HepG2 (cell line): ENCODE results near the gene THSD1. TPM values are rescaled to one million over a fixed set of nuclear protein-coding genes. Genes with fewer than 3 reads are reported as not detected.

Experiments
- AHDC1 ChIP-seq: sonication (generic); formaldehyde crosslinking; IDR thresholded peaks from 2 replicates; pipeline ENCODE4 v1.5.1; 2020; ENCODE audit warnings: mild to moderate bottlenecking, missing genetic modification reagents, borderline replicate concordance
- DZIP1 ChIP-seq: sonication (generic); formaldehyde crosslinking; IDR thresholded peaks from 2 replicates; pipeline ENCODE4 v1.5.0; 2020; ENCODE audit warnings: mild to moderate bottlenecking, missing genetic modification reagents
- HES4 ChIP-seq: sonication (generic); formaldehyde crosslinking; IDR thresholded peaks from 2 replicates; pipeline ENCODE4 v1.9.0; 2021; ENCODE audit warnings: mild to moderate bottlenecking, missing genetic modification reagents, borderline replicate concordance
- MAX ChIP-seq: IDR thresholded peaks from 2 replicates; pipeline ENCODE4 v1.6.1; 2012; ENCODE audit warnings: inconsistent platforms
- POLR2AphosphoS2 ChIP-seq: IDR thresholded peaks from 2 replicates; pipeline ENCODE4 v1.6.1; 2011; ENCODE audit warnings: low read depth, low read length, improper control_type of control experiment
- RBM22 ChIP-seq: fragments of 200-400 bp; formaldehyde crosslinking; optimal IDR thresholded peaks from 2 replicates; pipeline ENCODE3; 2017; ENCODE audit warnings: mild to moderate bottlenecking, low read length, moderate library complexity
- RBM39 ChIP-seq: fragments of 200-400 bp; formaldehyde crosslinking; IDR thresholded peaks from one replicate; pipeline ENCODE4 v1.6.1; 2018; ENCODE audit warnings: antibody characterized with exemption, mild to moderate bottlenecking, low read depth, low read length; ENCODE audit not compliant: poor library complexity, severe bottlenecking
- STAT6 ChIP-seq: sonication (generic); formaldehyde crosslinking; IDR thresholded peaks from 2 replicates; pipeline ENCODE4 v1.4.0; 2020; ENCODE audit warnings: missing genetic modification reagents, mild to moderate bottlenecking, borderline replicate concordance
- TAF15 ChIP-seq: fragments of 200-400 bp; formaldehyde crosslinking; IDR thresholded peaks from one replicate; pipeline ENCODE4 v1.6.1; 2018; ENCODE audit warnings: mild to moderate bottlenecking, low read depth, low read length; ENCODE audit not compliant: poor library complexity, severe bottlenecking
- TCF12 ChIP-seq, 2 experiments: fragments of 450-650 bp in 1 of 2; sonication (generic) in 1 of 2; formaldehyde crosslinking in 1 of 2; IDR thresholded peaks; 2 replicates each; pipeline versions ENCODE4 v1.6.1 to v1.8.0; 2017 to 2022; ENCODE audit warnings: antibody characterized with exemption in 1 of 2, mild to moderate bottlenecking in 1 of 2, missing genetic modification reagents in 1 of 2, moderate library complexity in 1 of 2
- TCF7L2 ChIP-seq: IDR thresholded peaks from 2 replicates; pipeline ENCODE4 v1.6.1; 2011; ENCODE audit warnings: mild to moderate bottlenecking, low read depth, low read length, moderate library complexity
- YEATS2 ChIP-seq: sonication (generic); formaldehyde crosslinking; IDR thresholded peaks from 2 replicates; pipeline ENCODE4 v1.4.0; 2020; ENCODE audit warnings: missing genetic modification reagents, borderline replicate concordance
- ZFP90 ChIP-seq: sonication (generic); formaldehyde crosslinking; IDR thresholded peaks from 2 replicates; pipeline ENCODE4 v1.8.0; 2022; ENCODE audit warnings: missing genetic modification reagents, mild to moderate bottlenecking, inconsistent platforms, borderline replicate concordance
- ZNF335 ChIP-seq: sonication (generic); formaldehyde crosslinking; IDR thresholded peaks from 2 replicates; pipeline ENCODE4 v1.4.0; 2020; ENCODE audit warnings: missing genetic modification reagents
- ZNF75D ChIP-seq: sonication (generic); formaldehyde crosslinking; IDR thresholded peaks from 2 replicates; pipeline ENCODE4 v1.8.1; 2023; ENCODE audit warnings: missing genetic modification reagents, mild to moderate bottlenecking, borderline replicate concordance
- ZNF776 ChIP-seq: sonication (generic); formaldehyde crosslinking; IDR thresholded peaks from 2 replicates; pipeline ENCODE4 v1.4.0; 2020; ENCODE audit warnings: mild to moderate bottlenecking, missing genetic modification reagents
- polyA plus RNA-seq, 8 experiments: library from polyadenylated mRNA; depleted of rRNA in 3 of 8; stranded (reverse) in 7 of 8; unstranded in 1 of 8; fragments of >200 nt; fragmentation: Illumina TruSeq in 4 of 8; extraction: Trizol in 4 of 8; gene quantifications; 2 replicates each; pipeline versions ENCODE4 v1.2.1 to v1.2.3, GENCODE V29; 2011 to 2016; ENCODE audit warnings: low read depth in 4 of 8, missing spikeins in 1 of 8, mixed read lengths in 1 of 8; ENCODE audit not compliant: insufficient read depth in 1 of 8
- total RNA-seq, 5 experiments: library from RNA; depleted of rRNA; stranded (reverse); fragments of >200 nt; fragmentation: Illumina TruSeq; extraction: Trizol; gene quantifications; 2 replicates each; pipeline ENCODE4 v1.2.3, GENCODE V29; 2016; ENCODE audit warnings: low read depth in 1 of 5

Gene THSD1
- total and polyA plus RNA-seq, 2 of the 13 experiments (the other 11 are each of a cell fraction or from before 2014, with no cell fraction given), result 0.11 to 0.15 TPM

GRCh38 chr13:52450012-52450792 is 44.2 kb upstream of the THSD1 start, which contains the start of gene VPS36 (continued):
- no peak; the same call in 1 of the 2 replicates for TF ChIP-seq AHDC1 (CRISPR knock-in tag)
- peak; percentile 24 for TF ChIP-seq RBM22
- peak; percentile 92 for TF ChIP-seq MAX
- no peak for TF ChIP-seq ZNF75D
- TF ChIP-seq ZNF776 (CRISPR knock-in tag), result no peak; the same call in 1 of the 2 replicates
- peak; percentile 95 for TF ChIP-seq HES4 (CRISPR knock-in tag)
- TF ChIP-seq TAF15, result no peak
- TF ChIP-seq POLR2AphosphoS2, result no peak
- TF ChIP-seq STAT6, result no peak
- TF ChIP-seq ZFP90 (CRISPR knock-in tag), result peak; percentile 82; the same call in 1 of the 2 replicates
- no peak for TF ChIP-seq ZNF335
- 0 out of 2 replicates have a peak, but pooled peaks have one; percentile 36 for TF ChIP-seq DZIP1
- no peak for TF ChIP-seq YEATS2 (CRISPR knock-in tag)
- no peak for TF ChIP-seq TCF12 (IDR thresholded peaks at IDR 0.05)
- TF ChIP-seq TCF12 (CRISPR knock-in tag; IDR thresholded peaks at IDR 0.05), result no peak
- peak; percentile 47 for TF ChIP-seq RBM39
- TF ChIP-seq TCF7L2, result no peak
